Left ventricle myocardium superior (tissue), 1 donor: Measurements from ENCODE around the gene PRRC1. TPM values are rescaled to one million over a fixed set of nuclear protein-coding genes. Genes with fewer than 3 reads are reported as not detected.

Experiments used
- ATAC-seq: fragments of 200-7000 bp; cut with Tn5 transposase; one replicate; pipeline ENCODE4 v1.9.1; 2020; ENCODE audit warnings: mild to moderate bottlenecking, moderate library complexity
- DNase-seq: peaks from one replicate; pipeline ENCODE4 v3.0.0-alpha.2; 2020
- intact Hi-C: fragments of 100-400 bp; cut with micrococcal nuclease; formaldehyde crosslinking; loops from one replicate; pipeline ENCODE4 v1.11.0; 2022
- total RNA-seq: library from RNA; stranded (reverse); fragmentation: NEBNext Ultra II Directional; extraction: Animal tissue kit (Norgen Biotek cat#: 25700); gene quantifications from one replicate; pipeline ENCODE4 v1.2.1, GENCODE V29; 2021
- donor health status: DM: no; HTN: yes; CAD: no; lungs with severe emphysema.

PRRC1 gene
- total RNA-seq, 1 donor from 2014 or later, result 22.2 TPM

GRCh38 chr5:127599320-127599719 lies 81.9 kb downstream of the PRRC1 start:
- intact Hi-C loops, result no loop called here
- ATAC-seq (no peak), DNase-seq (no peak)

GRCh38 chr5:127599847-127600246 lies 82.4 kb downstream of the PRRC1 start:
- intact Hi-C loops, result no loop called here
- DNase-seq (no peak), ATAC-seq (no peak)

- ATAC-seq (no peak), DNase-seq (no peak)
- intact Hi-C loops, result no loop called here
Measured at GRCh38 chr5:127601111-127601510, 83.7 kb downstream of the PRRC1 start.

- intact Hi-C loops, result no loop called here
- DNase-seq (no peak), ATAC-seq (no peak)
Measured at GRCh38 chr5:127601601-127602000, 84.2 kb downstream of the PRRC1 start.

GRCh38 chr5:127602481-127602880 lies 85.0 kb downstream of the PRRC1 start:
- intact Hi-C loops, result no loop called here
- DNase-seq, result no peak
- no peak for ATAC-seq

GRCh38 chr5:127602896-127603844 lies 85.7 kb downstream of the PRRC1 start:
- DNase-seq, result no peak
- intact Hi-C loops, result no loop called here
- ATAC-seq, result no peak

Other genes starting within 250 kb of the PRRC1 start
- 0.37 TPM for gene MEGF10, start 226.8 kb upstream of the PRRC1 start, total RNA-seq
- not detected for gene CTXN3, start 131.4 kb downstream of the PRRC1 start, total RNA-seq
- not detected for gene CCDC192, start 185.8 kb downstream of the PRRC1 start, total RNA-seq